HG02798 (cell line): ENCODE data around the gene NKAIN2.

Experiments used
- ATAC-seq: cut with Tn5 transposase; IDR thresholded peaks from one replicate; pipeline ENCODE4 v1.9.1; 2021; ENCODE audit warnings: mild to moderate bottlenecking; ENCODE audit not compliant: unreplicated experiment, poor library complexity

Gene NKAIN2

GRCh38 chr6:123805921-123806320, 2.3 kb downstream of the NKAIN2 start:
- ATAC-seq, result no peak

GRCh38 chr6:123806561-123806960, 2.9 kb downstream of the NKAIN2 start:
- no peak for ATAC-seq

GRCh38 chr6:123808556-123808955, 4.9 kb downstream of the NKAIN2 start:
- ATAC-seq, result no peak

- ATAC-seq, result no peak
These were observed 6.5 kb downstream of the NKAIN2 start for GRCh38 chr6:123810214-123810613.

- no peak for ATAC-seq
These were observed 7.3 kb downstream of the NKAIN2 start for GRCh38 chr6:123810948-123811347.

GRCh38 chr6:123811378-123811777, 7.7 kb downstream of the NKAIN2 start:
- no peak for ATAC-seq

- no peak for ATAC-seq
These were observed 9.0 kb downstream of the NKAIN2 start for GRCh38 chr6:123812621-123813020.

GRCh38 chr6:123821112-123821511, 17.4 kb downstream of the NKAIN2 start:
- ATAC-seq, result no peak

- no peak for ATAC-seq
These were observed 25.8 kb downstream of the NKAIN2 start for GRCh38 chr6:123829302-123829953.

- no peak for ATAC-seq
These were observed 26.5 kb downstream of the NKAIN2 start for GRCh38 chr6:123830120-123830519.

- no peak for ATAC-seq
These were observed 35.0 kb downstream of the NKAIN2 start for GRCh38 chr6:123838505-123839234.

- ATAC-seq, result no peak
These were observed 37.6 kb downstream of the NKAIN2 start for GRCh38 chr6:123841067-123841896.

- ATAC-seq, result no peak
These were observed 40.3 kb downstream of the NKAIN2 start for GRCh38 chr6:123844011-123844410.

- no peak for ATAC-seq
These were observed 44.7 kb downstream of the NKAIN2 start for GRCh38 chr6:123848347-123848746.

GRCh38 chr6:123849406-123849805, 45.7 kb downstream of the NKAIN2 start:
- no peak for ATAC-seq

GRCh38 chr6:123850555-123850954, 46.9 kb downstream of the NKAIN2 start:
- ATAC-seq, result no peak

GRCh38 chr6:123854201-123854600, 50.5 kb downstream of the NKAIN2 start:
- no peak for ATAC-seq

- ATAC-seq, result no peak
These were observed 51.8 kb downstream of the NKAIN2 start for GRCh38 chr6:123855506-123855905.

- ATAC-seq, result no peak
These were observed 55.6 kb downstream of the NKAIN2 start for GRCh38 chr6:123859291-123859690.

GRCh38 chr6:123869334-123869733, 65.7 kb downstream of the NKAIN2 start:
- ATAC-seq, result no peak

- no peak for ATAC-seq
These were observed 70.3 kb downstream of the NKAIN2 start for GRCh38 chr6:123873974-123874373.
